Astrocyte of the spinal cord (primary cell): ENCODE measurements around the gene ALDOA.

ENCODE experiments used
- DNase-seq: peaks from one replicate; pipeline ENCODE4 v3.0.0; 2011; ENCODE audit warnings: low read depth, low spot score
- H3K4me3 ChIP-seq: 2 replicates; pipeline ENCODE4 v1.5.1; 2011; ENCODE audit warnings: low read depth, mild to moderate bottlenecking, low read length, moderate library complexity
- CTCF ChIP-seq: IDR thresholded peaks from 2 replicates; pipeline ENCODE4 v1.5.1; 2012; ENCODE audit warnings: low read depth, mild to moderate bottlenecking, low read length, inconsistent platforms
- in situ Hi-C: cut with HindIII; loops from 2 replicates; pipeline ENCODE4 v1.10.0; 2017; ENCODE audit warnings: low sequenced_read_pairs

The ALDOA gene

DNA sequence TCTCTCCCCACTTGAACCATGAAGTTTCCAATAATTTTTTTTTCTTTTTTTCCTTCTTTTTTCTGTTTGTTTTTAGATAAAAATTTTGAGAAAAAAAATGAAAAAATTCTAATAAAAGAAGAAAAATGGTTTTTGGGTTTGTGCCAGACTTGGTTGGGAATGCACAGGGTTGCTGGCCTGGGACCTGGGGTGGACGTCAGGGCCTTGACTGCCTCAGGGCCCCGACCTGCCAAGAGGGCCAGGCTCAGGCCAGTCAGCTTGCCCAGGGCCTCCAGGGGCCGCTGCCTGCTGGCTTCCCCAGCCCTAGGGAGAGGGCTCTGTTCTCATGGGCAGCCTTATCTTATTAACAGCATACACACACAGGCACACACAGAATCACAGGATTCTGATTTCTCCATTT is 19.7 kb downstream of the ALDOA start:
- in situ Hi-C loops: no loop called here
- H3K4me3 ChIP-seq: no peak overlapping the region
- no peak for DNase-seq
- no peak for TF ChIP-seq CTCF

DNA sequence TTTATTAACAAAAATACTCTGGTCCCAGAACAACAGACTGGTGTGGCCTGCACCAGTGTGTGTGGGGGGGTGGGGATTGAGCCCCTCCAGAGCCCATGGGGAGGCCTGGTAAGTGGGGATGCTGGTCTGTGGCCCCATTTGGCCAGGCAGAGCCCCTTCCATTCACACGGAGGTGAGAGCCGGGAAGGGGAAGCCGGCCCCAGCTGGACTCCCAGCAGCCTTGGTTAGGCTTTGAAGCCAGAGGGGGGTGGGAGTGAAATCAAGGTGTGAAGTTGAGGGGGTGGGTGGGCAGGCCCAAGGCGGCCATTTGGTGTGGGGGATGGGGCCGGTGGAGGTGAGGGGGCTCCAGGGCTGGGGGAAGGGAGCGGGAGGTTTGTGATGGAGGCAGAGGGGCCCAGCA is 20.3 kb downstream of the ALDOA start:
- DNase-seq: no peak
- no peak for TF ChIP-seq CTCF
- in situ Hi-C loops: no loop called here
- no peak overlapping the region for H3K4me3 ChIP-seq

GRCh38 chr16:30086291-30087140 is 21.0 kb downstream of the ALDOA start:
- no peak for DNase-seq
- no peak overlapping the region for H3K4me3 ChIP-seq
- in situ Hi-C loops: no loop called here
- TF ChIP-seq CTCF: no peak

DNA sequence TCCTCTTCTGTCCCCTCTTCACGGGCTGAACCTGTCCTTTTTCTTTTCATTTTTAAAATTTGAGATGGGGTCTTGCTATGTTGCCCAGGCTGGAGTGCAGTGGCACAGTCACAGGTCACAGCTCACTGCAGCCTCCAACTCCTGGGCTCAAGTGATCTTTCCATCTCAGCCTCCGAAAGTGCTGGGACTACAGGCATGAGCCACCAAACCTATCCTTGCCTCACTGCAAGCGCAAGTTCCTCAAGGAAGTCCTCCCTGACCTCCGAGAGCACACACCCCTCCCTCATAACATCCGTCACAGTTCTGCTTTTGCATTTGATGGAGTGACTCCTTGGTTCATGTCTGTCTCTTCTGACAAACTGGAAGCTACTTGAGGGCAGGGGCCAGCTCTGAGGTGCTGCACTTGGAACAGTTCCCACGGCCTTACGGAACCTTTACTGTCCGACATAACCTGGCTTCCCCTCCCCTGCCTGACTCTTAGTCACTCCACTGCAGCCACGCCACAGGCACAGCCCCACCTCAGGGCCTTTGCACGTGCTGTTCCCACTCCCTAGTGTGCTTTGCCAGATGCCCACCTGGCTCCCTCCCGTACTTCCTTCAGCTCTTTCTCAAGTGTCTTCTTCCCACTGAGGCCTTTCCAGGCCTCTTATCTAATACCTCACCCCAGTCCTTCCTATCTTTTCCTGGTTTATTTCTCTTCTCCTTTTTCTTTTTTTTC is 21.8 kb downstream of the ALDOA start:
- no peak for DNase-seq
- in situ Hi-C loops: no loop called here
- H3K4me3 ChIP-seq: no peak overlapping the region
- no peak for TF ChIP-seq CTCF

- H3K4me3 ChIP-seq: no peak overlapping the region
- in situ Hi-C loops: no loop called here
- no peak for DNase-seq
- no peak for TF ChIP-seq CTCF
Measured at GRCh38 chr16:30088237-30088831, 22.8 kb downstream of the ALDOA start.

DNA sequence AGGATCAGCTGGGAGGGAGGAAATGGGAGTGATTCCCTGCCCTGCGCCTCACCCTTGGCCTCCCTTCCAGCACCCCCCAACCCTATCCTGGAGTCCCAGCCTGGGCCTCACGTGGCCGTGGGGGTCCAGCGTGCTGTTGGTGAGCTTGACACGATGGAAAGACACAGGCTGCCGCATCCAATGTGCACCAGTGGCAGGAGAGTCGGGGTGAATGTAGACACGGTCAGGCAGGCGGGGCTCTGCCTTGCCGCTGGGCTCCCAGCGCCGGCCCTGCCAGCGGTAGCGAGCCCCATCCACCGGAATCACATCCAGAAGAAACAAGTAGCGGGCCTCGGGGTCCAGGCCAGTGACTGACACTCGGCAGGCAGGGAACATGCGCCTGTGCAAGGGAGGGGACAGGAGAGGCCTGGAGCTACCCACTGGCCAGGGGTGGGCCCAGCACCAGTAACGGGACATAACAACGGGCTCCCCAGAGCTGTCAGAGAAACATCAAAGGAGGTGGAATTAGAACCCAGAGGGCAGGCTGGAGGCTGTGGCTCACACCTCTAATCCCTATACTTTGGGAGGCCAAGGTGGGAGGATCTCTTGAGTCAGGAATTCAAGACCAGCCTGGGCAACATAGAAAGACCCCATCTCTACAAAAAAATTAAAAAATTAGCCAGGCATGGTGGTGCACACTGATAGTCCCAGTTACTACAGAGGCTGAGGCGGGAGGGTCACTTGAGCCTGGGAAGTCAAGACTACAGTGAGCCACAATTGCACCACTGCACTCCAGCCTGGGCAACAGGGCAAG is 23.5 kb downstream of the ALDOA start:
- H3K4me3 ChIP-seq: no peak overlapping the region
- DNase-seq: no peak
- no peak for TF ChIP-seq CTCF
- in situ Hi-C loops: no loop called here
